Gastroesophageal sphincter (tissue), 4 donors: ENCODE measurements around the gene KLF13. TPM values are rescaled to one million over a fixed set of nuclear protein-coding genes. Genes with fewer than 3 reads are reported as not detected.

Experiments used
- ATAC-seq: fragments of 150-250 bp; one replicate; pipeline ENCODE4 v1.9.1; 2016; ENCODE audit warnings: mild to moderate bottlenecking, moderate library complexity
- H3K27ac ChIP-seq, 4 donors: fragments of 200-600 bp; sonication (generic) in 3 of 4; 1 replicate in 3 of 4; 2 replicates in 1 of 4; pipeline ENCODE4 v1.5.1; 2016 to 2019
- H3K27me3 ChIP-seq: fragments of 200-600 bp; sonication (generic); one replicate; pipeline ENCODE4 v1.5.1; 2019
- H3K36me3 ChIP-seq, 2 donors: fragments of 200-600 bp; sonication (generic); one replicate each; pipeline ENCODE4 v1.5.1; 2019; ENCODE audit warnings: control low read depth in 1 of 2
- H3K4me1 ChIP-seq, 3 donors: fragments of 200-600 bp; sonication (generic); 1 replicate in 2 of 3; 2 replicates in 1 of 3; pipeline ENCODE4 v1.5.1; 2016 to 2019; ENCODE audit warnings: control low read depth in 2 of 3
- H3K4me3 ChIP-seq, 2 donors: fragments of 200-600 bp; sonication (generic); one replicate each; pipeline ENCODE4 v1.5.1; 2019; ENCODE audit warnings: mild to moderate bottlenecking in 1 of 2, moderate library complexity in 1 of 2
- H3K9me3 ChIP-seq, 3 donors: fragments of 200-600 bp; sonication (generic); one replicate each; pipeline ENCODE4 v1.5.1; 2017 to 2019; ENCODE audit warnings: control low read depth in 2 of 3
- CTCF ChIP-seq, 4 experiments: fragments of 200-600 bp in 2 of 4; fragments of 450-650 bp in 2 of 4; sonication (generic) in 1 of 4; IDR thresholded peaks; one replicate each; pipeline ENCODE4 v1.5.1; 2017 to 2019; ENCODE audit warnings: antibody characterized with exemption in 4 of 4, mild to moderate bottlenecking in 2 of 4, moderate library complexity in 2 of 4
- EP300 ChIP-seq: sonication (generic); formaldehyde crosslinking; IDR thresholded peaks from one replicate; pipeline ENCODE4 v1.6.1; 2017; ENCODE audit warnings: antibody characterized with exemption, mild to moderate bottlenecking
- POLR2A ChIP-seq, 2 donors: fragments of 450-650 bp; IDR thresholded peaks; one replicate each; pipeline ENCODE4 v1.6.1; 2017; ENCODE audit warnings: antibody characterized with exemption in 2 of 2, mild to moderate bottlenecking in 2 of 2, moderate library complexity in 1 of 2
- POLR2AphosphoS5 ChIP-seq: sonication (generic); formaldehyde crosslinking; IDR thresholded peaks from one replicate; pipeline ENCODE4 v1.6.1; 2017; ENCODE audit warnings: antibody characterized with exemption
- WGBS, 2 donors: methylation state at CpG; one replicate each; pipeline ENCODE4 v1.1.5; 2018; ENCODE audit warnings: low coverage in 1 of 2; 5-methylcytosine and 5-hydroxymethylcytosine counted together
- total RNA-seq, 4 donors: library from RNA; depleted of rRNA; stranded (reverse); fragments of >200 nt; gene quantifications; one replicate each; pipeline ENCODE4 v1.1.0, GENCODE V29; 2016

KLF13 gene
- total RNA-seq, 4 donors from 2014 or later = 49.7 to 106 (median 76.1) TPM

- Histone ChIP-seq H3K27me3 (no peaks in the 10 kb centered on the region), H3K27ac (peak overlapping the region in 3 of 4 donors; percentile 21 to 92 (median 89)), H3K4me3 (no peak overlapping the region), H3K36me3 (no peaks in the 10 kb centered on the region), H3K9me3 (no peaks in the 10 kb centered on the region), H3K4me1 (peaks cover 16 to 100% (median 87%) of the 10 kb centered on the region in 3 donors)
- 76 to 78% methylated on average over 5 to 6 of the region's 13 CpGs for WGBS, 2 donors
- TF ChIP-seq CTCF (IDR thresholded peaks at IDR 0.05) = no peak
- ATAC-seq = no peak
Measured at GRCh38 chr15:31357148-31357547, 30.5 kb downstream of the KLF13 start.

- TF ChIP-seq POLR2A (IDR thresholded peaks at IDR 0.05) (no peak), EP300 (no peak), POLR2AphosphoS5 (no peak), CTCF (IDR thresholded peaks at IDR 0.05) (no peak)
- 74 to 83% methylated on average over 3 of the region's 3 CpGs for WGBS, 2 donors
- no peak overlapping the region for H3K4me3 ChIP-seq
- no peaks in the 10 kb centered on the region for H3K9me3 ChIP-seq
- peaks cover 8 to 100% (median 77%) of the 10 kb centered on the region in 3 donors for H3K4me1 ChIP-seq
- H3K27me3 ChIP-seq = no peaks in the 10 kb centered on the region
- H3K36me3 ChIP-seq = no peaks in the 10 kb centered on the region
- ATAC-seq = no peak
- peak overlapping the region in 3 of 4 donors; percentile 34 to 92 (median 89) for H3K27ac ChIP-seq
Measured at GRCh38 chr15:31358163-31358562, 31.5 kb downstream of the KLF13 start.

GRCh38 chr15:31358957-31359701 is 32.5 kb downstream of the KLF13 start:
- H3K27ac ChIP-seq = peak overlapping the region in 2 of 4 donors; percentile 8 to 48
- TF ChIP-seq CTCF (IDR thresholded peaks at IDR 0.05) = no peak
- no peak for TF ChIP-seq POLR2AphosphoS5
- TF ChIP-seq POLR2A (IDR thresholded peaks at IDR 0.05) = no peak
- TF ChIP-seq EP300 = no peak
- H3K4me3 ChIP-seq = no peak overlapping the region
- H3K36me3 ChIP-seq = no peaks in the 10 kb centered on the region
- ATAC-seq = no peak
- H3K27me3 ChIP-seq = no peaks in the 10 kb centered on the region
- WGBS, 2 donors = 81 to 91% methylated on average over 7 of the region's 8 CpGs
- H3K9me3 ChIP-seq = no peaks in the 10 kb centered on the region
- peaks cover 1 to 100% (median 68%) of the 10 kb centered on the region in 3 donors for H3K4me1 ChIP-seq

DNA sequence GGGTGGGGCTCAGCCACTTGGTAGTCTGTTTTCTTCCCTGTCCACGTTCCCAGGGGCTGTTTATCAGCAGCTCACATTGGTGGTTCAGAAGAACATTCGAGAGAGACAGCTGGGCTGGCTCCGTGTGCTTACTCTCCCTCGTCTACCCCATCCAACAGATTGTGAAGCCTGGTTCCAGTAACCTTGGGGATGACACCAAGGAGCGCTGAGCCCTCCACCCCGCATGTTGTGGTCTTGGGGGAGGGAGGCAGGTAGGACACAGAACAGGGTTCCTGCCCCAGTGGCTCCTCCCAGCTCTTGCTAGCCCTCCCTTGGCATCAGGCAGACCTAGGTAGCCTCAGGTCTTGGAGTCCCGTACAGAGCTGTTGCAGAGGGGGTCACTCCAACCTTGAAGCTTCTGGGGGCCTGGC is 33.1 kb downstream of the KLF13 start:
- Histone ChIP-seq H3K36me3 (no peaks in the 10 kb centered on the region), H3K27ac (peak overlapping the region in 3 of 4 donors; percentile 48 to 96 (median 95)), H3K4me3 (no peak overlapping the region), H3K4me1 (peaks cover 7 to 100% (median 68%) of the 10 kb centered on the region in 3 donors), H3K27me3 (no peaks in the 10 kb centered on the region), H3K9me3 (no peaks in the 10 kb centered on the region)
- TF ChIP-seq EP300 = no peak
- no peak for TF ChIP-seq POLR2AphosphoS5
- no peak for ATAC-seq
- 34 to 60% methylated on average over 3 to 4 of the region's 7 CpGs for WGBS, 2 donors

GRCh38 chr15:31360158-31360561 is 33.5 kb downstream of the KLF13 start:
- H3K4me1 ChIP-seq = peaks cover 12 to 100% (median 68%) of the 10 kb centered on the region in 3 donors
- no peaks in the 10 kb centered on the region for H3K36me3 ChIP-seq
- H3K9me3 ChIP-seq = no peaks in the 10 kb centered on the region
- H3K27me3 ChIP-seq = no peaks in the 10 kb centered on the region
- TF ChIP-seq CTCF (IDR thresholded peaks at IDR 0.05) = no peak
- no peak for TF ChIP-seq POLR2A (IDR thresholded peaks at IDR 0.05)
- no peak for TF ChIP-seq EP300
- TF ChIP-seq POLR2AphosphoS5 = no peak
- no CpG with 5 or more reads among the region's 8 CpGs for WGBS, 2 donors
- no peak overlapping the region for H3K4me3 ChIP-seq
- peak overlapping the region in 3 of 4 donors; percentile 48 to 96 (median 95) for H3K27ac ChIP-seq
- no peak for ATAC-seq
